Measurements from ENCODE around the gene CYB561A3. TPM values are rescaled to one million over a fixed set of nuclear protein-coding genes. Genes with fewer than 3 reads are reported as not detected.

Gene CYB561A3, protein sequence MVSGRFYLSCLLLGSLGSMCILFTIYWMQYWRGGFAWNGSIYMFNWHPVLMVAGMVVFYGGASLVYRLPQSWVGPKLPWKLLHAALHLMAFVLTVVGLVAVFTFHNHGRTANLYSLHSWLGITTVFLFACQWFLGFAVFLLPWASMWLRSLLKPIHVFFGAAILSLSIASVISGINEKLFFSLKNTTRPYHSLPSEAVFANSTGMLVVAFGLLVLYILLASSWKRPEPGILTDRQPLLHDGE
- total RNA-seq, result 119 and 153 TPM in 2 replicates

GRCh38 chr11:61361741-61362541 lies at the start of gene CYB561A3, which contains the start of gene TMEM138:
Gene CYB561A3, minus strand, starts transcription at chr11:61361882. Its CDS starts 5,169 bp downstream, at chr11:61356713.
Gene TMEM138, plus strand, starts transcription at chr11:61362374. Its CDS starts 2,017 bp downstream, at chr11:61364391.

GRCh38 chr11:61332797-61333549 lies 28.7 kb downstream of the CYB561A3 start, which contains the start of the genes DDB1 and TKFC:
Gene DDB1, minus strand, starts transcription at chr11:61333105. Its CDS starts 137 bp downstream, at chr11:61332968.
Gene TKFC, plus strand, starts transcription at chr11:61333228. Its CDS starts 1,501 bp downstream, at chr11:61334729.

Other genes starting within 250 kb of the CYB561A3 start
- 14.5 and 21.0 TPM in 2 replicates for gene VPS37C, start 200.5 kb downstream of the CYB561A3 start, total RNA-seq
- not detected in 2 replicates for gene PGA3, start 158.4 kb downstream of the CYB561A3 start, total RNA-seq
- gene PGA4, start 139.5 kb downstream of the CYB561A3 start, total RNA-seq, result not detected in 2 replicates
- gene PGA5, start 120.7 kb downstream of the CYB561A3 start, total RNA-seq, result not detected in 2 replicates
- 0.58 TPM in 1 of 2 replicates, not detected in the other for gene VWCE, start 66.6 kb downstream of the CYB561A3 start, total RNA-seq
- gene DDB1, start 28.8 kb downstream of the CYB561A3 start, total RNA-seq, result 294 and 314 TPM in 2 replicates
- 28.0 and 35.2 TPM in 2 replicates for gene TKFC, start 28.7 kb downstream of the CYB561A3 start, total RNA-seq
- gene TMEM138, start 492 bp upstream of the CYB561A3 start, total RNA-seq, result 27.5 and 43.5 TPM in 2 replicates
- 19.0 and 24.3 TPM in 2 replicates for gene TMEM216, start 30.7 kb upstream of the CYB561A3 start, total RNA-seq
- gene CPSF7, start 68.1 kb upstream of the CYB561A3 start, total RNA-seq, result 25.9 TPM in 2 replicates
- gene SDHAF2, start 68.2 kb upstream of the CYB561A3 start, total RNA-seq, result 42.9 and 70.9 TPM in 2 replicates
- gene LRRC10B, start 146.9 kb upstream of the CYB561A3 start, total RNA-seq, result not detected in 2 replicates
- 1.6 and 1.7 TPM in 2 replicates for gene SYT7, start 219.2 kb upstream of the CYB561A3 start, total RNA-seq

Data from myometrial cell (primary cell).